ENCODE measurements around the gene C11orf24.

DNA sequence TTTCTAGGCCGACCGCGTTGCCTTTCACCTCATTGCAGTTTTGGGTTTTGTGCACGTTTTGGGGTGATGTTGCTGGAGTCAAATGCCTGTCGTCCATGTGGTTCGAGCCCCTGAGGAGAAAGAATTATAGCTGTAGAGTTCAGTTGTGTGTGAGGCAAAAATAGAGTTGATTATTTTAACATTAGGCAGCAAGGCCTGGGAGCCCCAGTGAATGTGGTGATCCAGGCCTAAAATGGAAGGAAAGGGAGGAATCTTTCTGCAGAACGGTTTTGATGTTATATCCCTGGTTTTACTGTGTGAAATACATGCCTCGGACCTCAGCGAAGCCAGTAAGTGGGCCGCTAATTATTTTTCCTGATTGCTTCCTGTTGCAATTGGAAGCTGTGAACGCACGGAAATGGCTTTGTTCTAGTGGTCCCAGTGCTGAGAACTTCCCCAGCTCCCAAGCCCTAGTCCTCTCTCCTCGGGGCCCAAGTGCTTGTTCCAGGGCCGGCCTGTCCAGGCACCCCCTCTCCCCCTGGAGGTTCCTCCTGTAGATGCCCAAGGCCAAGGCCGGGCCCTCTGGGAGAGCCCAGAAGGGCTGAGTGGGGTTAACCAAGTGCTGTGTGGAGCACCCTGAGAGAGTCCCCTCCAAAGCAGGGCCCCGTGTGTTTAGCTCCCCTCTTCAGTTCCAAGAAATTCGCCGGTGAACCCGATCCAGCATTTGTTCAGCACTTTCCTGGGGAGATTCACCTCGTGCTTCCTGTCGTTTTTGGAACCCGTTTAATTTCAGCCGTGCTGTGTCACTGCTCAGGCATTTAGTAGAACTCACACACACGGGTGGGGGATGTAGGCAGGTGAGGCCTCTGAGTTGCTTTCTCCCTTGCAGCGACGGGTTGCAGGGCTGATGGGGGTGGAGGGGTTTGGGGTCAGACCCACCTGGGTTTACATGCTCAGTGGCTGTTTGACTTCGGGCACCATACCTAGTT lies 42.7 kb upstream of the C11orf24 start:
- TF ChIP-seq SMC3 (IDR thresholded peaks at IDR 0.05; ENCODE audit: low read depth, low read length) (no peak), POLR2A (IDR thresholded peaks at IDR 0.05; ENCODE audit: low read depth, low read length) (no peak), RAD21 (IDR thresholded peaks at IDR 0.05; ENCODE audit: low read length) (no peak), MAZ (IDR thresholded peaks at IDR 0.05; ENCODE audit: borderline replicate concordance, low read depth, low read length) (no peak), MXI1 (IDR thresholded peaks at IDR 0.05; ENCODE audit: borderline replicate concordance, low read depth, low read length) (no peak), CEBPB (IDR thresholded peaks at IDR 0.05; ENCODE audit: low read depth, low read length) (no peak)
- TF ChIP-seq, protein P1, sequence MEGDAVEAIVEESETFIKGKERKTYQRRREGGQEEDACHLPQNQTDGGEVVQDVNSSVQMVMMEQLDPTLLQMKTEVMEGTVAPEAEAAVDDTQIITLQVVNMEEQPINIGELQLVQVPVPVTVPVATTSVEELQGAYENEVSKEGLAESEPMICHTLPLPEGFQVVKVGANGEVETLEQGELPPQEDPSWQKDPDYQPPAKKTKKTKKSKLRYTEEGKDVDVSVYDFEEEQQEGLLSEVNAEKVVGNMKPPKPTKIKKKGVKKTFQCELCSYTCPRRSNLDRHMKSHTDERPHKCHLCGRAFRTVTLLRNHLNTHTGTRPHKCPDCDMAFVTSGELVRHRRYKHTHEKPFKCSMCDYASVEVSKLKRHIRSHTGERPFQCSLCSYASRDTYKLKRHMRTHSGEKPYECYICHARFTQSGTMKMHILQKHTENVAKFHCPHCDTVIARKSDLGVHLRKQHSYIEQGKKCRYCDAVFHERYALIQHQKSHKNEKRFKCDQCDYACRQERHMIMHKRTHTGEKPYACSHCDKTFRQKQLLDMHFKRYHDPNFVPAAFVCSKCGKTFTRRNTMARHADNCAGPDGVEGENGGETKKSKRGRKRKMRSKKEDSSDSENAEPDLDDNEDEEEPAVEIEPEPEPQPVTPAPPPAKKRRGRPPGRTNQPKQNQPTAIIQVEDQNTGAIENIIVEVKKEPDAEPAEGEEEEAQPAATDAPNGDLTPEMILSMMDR (conservative IDR thresholded peaks at IDR 0.05; ENCODE audit: low read depth, low read length): no peak
- TF ChIP-seq, protein P2, sequence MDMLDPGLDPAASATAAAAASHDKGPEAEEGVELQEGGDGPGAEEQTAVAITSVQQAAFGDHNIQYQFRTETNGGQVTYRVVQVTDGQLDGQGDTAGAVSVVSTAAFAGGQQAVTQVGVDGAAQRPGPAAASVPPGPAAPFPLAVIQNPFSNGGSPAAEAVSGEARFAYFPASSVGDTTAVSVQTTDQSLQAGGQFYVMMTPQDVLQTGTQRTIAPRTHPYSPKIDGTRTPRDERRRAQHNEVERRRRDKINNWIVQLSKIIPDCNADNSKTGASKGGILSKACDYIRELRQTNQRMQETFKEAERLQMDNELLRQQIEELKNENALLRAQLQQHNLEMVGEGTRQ (IDR thresholded peaks at IDR 0.05; ENCODE audit: low read depth, low read length): no peak
